Left ventricle myocardium inferior (tissue), 1 donor: Measurements from ENCODE around the gene TEX35. TPM values are rescaled to one million over a fixed set of nuclear protein-coding genes. Genes with fewer than 3 reads are reported as not detected.

ENCODE experiments used
- DNase-seq: peaks from one replicate; pipeline ENCODE4 v3.0.0-alpha.2; 2020
- H3K27ac ChIP-seq: fragments of 200-600 bp; replicated peaks from 2 replicates; pipeline ENCODE4 v1.8.0; 2021
- H3K27me3 ChIP-seq: fragments of 200-600 bp; 2 replicates; pipeline ENCODE4 v1.8.0; 2021; ENCODE audit warnings: low read depth
- H3K36me3 ChIP-seq: fragments of 200-600 bp; 2 replicates; pipeline ENCODE4 v1.8.0; 2021
- H3K4me1 ChIP-seq: fragments of 200-600 bp; 2 replicates; pipeline ENCODE4 v1.8.0; 2021
- H3K4me3 ChIP-seq: fragments of 200-600 bp; 2 replicates; pipeline ENCODE4 v1.8.0; 2021; ENCODE audit warnings: mild to moderate bottlenecking, moderate library complexity
- H3K9me3 ChIP-seq: fragments of 200-600 bp; replicated peaks from 2 replicates; pipeline ENCODE4 v1.8.0; 2021
- CTCF ChIP-seq: fragments of 200-600 bp; IDR thresholded peaks from 2 replicates; pipeline ENCODE4 v1.8.0; 2021; ENCODE audit warnings: antibody characterized with exemption, mild to moderate bottlenecking, borderline replicate concordance
- intact Hi-C: fragments of 100-400 bp; cut with micrococcal nuclease; formaldehyde crosslinking; loops from one replicate; pipeline ENCODE4 v1.11.0; 2022
- total RNA-seq: library from RNA; stranded (reverse); fragmentation: NEBNext Ultra II Directional; extraction: Animal tissue kit (Norgen Biotek cat#: 25700); gene quantifications from one replicate; pipeline ENCODE4 v1.2.1, GENCODE V29; 2021
- donor health status: DM: no; HTN: yes; CAD: no; lungs with severe emphysema.

Gene TEX35
- total RNA-seq, 1 donor from 2014 or later = not detected

- TF ChIP-seq CTCF = no peak
- intact Hi-C loops = loop anchor here (10.0 kb wide), 1 partner anchor 471 kb away; no protein-coding TSS in a partner anchor
- no peak for DNase-seq
Observed at GRCh38 chr1:178533121-178533946, 20.4 kb downstream of the TEX35 start.

GRCh38 chr1:178534137-178534868 lies 21.4 kb downstream of the TEX35 start:
- Histone ChIP-seq H3K4me1 (peaks cover 44% of the 10 kb centered on the region), H3K27ac (no peak overlapping the region), H3K9me3 (no peaks in the 10 kb centered on the region), H3K27me3 (no peaks in the 10 kb centered on the region), H3K4me3 (no peak overlapping the region), H3K36me3 (no peaks in the 10 kb centered on the region)
- intact Hi-C loops = loop anchor here (10.0 kb wide), 1 partner anchor 470 kb away; no protein-coding TSS in a partner anchor
- DNase-seq = no peak
- no peak for TF ChIP-seq CTCF

More at GRCh38 chr1:178533121-178533946, 20.4 kb downstream of the TEX35 start:
- no peak overlapping the region for H3K27ac ChIP-seq
- no peaks in the 10 kb centered on the region for H3K36me3 ChIP-seq
- no peaks in the 10 kb centered on the region for H3K27me3 ChIP-seq
- H3K4me3 ChIP-seq = no peak overlapping the region
- H3K4me1 ChIP-seq = peaks cover 34% of the 10 kb centered on the region
- H3K9me3 ChIP-seq = no peaks in the 10 kb centered on the region

- Histone ChIP-seq H3K4me1 (peaks cover 49% of the 10 kb centered on the region), H3K36me3 (no peaks in the 10 kb centered on the region), H3K27me3 (no peaks in the 10 kb centered on the region), H3K9me3 (no peaks in the 10 kb centered on the region), H3K27ac (peak overlapping the region; percentile 88), H3K4me3 (no peak overlapping the region)
- TF ChIP-seq CTCF = no peak
- DNase-seq = no peak
- intact Hi-C loops = loop anchor here (10.0 kb wide), 1 partner anchor 468 kb away; no protein-coding TSS in a partner anchor
Observed at GRCh38 chr1:178536329-178536728, 23.4 kb downstream of the TEX35 start.

GRCh38 chr1:178536844-178537371 lies 24.0 kb downstream of the TEX35 start:
- intact Hi-C loops = loop anchor here (10.0 kb wide), 1 partner anchor 468 kb away; no protein-coding TSS in a partner anchor

More at GRCh38 chr1:178536844-178537371, 24.0 kb downstream of the TEX35 start:
- Histone ChIP-seq H3K9me3 (no peaks in the 10 kb centered on the region), H3K36me3 (no peaks in the 10 kb centered on the region), H3K27me3 (no peaks in the 10 kb centered on the region), H3K4me3 (no peak overlapping the region), H3K4me1 (peaks cover 53% of the 10 kb centered on the region), H3K27ac (peak overlapping the region; percentile 88)
- no peak for TF ChIP-seq CTCF
- DNase-seq = peak; percentile 71
